H1 (cell line): ENCODE measurements around the gene EGFLAM. TPM values are rescaled to one million over a fixed set of nuclear protein-coding genes. Genes with fewer than 3 reads are reported as not detected.

Experiments
- SP1 ChIP-seq: IDR thresholded peaks from 2 replicates; pipeline ENCODE4 v1.6.1; 2011; ENCODE audit warnings: low read depth, low read length
- polyA plus RNA-seq, 7 experiments: library from polyadenylated mRNA; depleted of rRNA in 3 of 7; stranded (reverse) in 5 of 7; unstranded in 2 of 7; fragments of >200 nt in 5 of 7; fragments of 200-250 nt in 2 of 7; gene quantifications; 1 replicate in 5 of 7; 2 replicates in 1 of 7; 4 replicates in 1 of 7; pipeline versions ENCODE4 v1.2.1 to v1.2.3, GENCODE V29; 2011 to 2013; ENCODE audit warnings: missing spikeins in 2 of 7, mixed read lengths in 2 of 7
- total RNA-seq: library from RNA; stranded (reverse); fragmentation: NEBNext Ultra II Directional; extraction: Animal tissue kit (Norgen Biotek cat#: 25700); gene quantifications from 2 replicates; pipeline ENCODE4 v1.2.1, GENCODE V29; 2021

Gene EGFLAM
- total and polyA plus RNA-seq, 2 of the 8 experiments (the other 6 are each of a cell fraction or from before 2014, with no cell fraction given): 0.20 to 0.24 TPM

GRCh38 chr5:38467353-38468040 is 209.1 kb downstream of the EGFLAM start (continued):
- no peak for TF ChIP-seq SP1
